ENCODE measurements around the gene AKAP13. TPM values are rescaled to one million over a fixed set of nuclear protein-coding genes. Genes with fewer than 3 reads are reported as not detected.

The AKAP13 gene
- total and polyA plus RNA-seq, 2 of the 13 experiments (the other 11 are each of a cell fraction or from before 2014, with no cell fraction given), result 6.7 to 27.1 TPM

- Histone ChIP-seq H3K9ac (ENCODE audit: insufficient read depth, low read depth, low read length) (no peak overlapping the region), H3K79me2 (ENCODE audit: insufficient read depth, low read length) (no peaks in the 10 kb centered on the region), H3K27me3 (ENCODE audit: control insufficient read depth in 1 of 2, insufficient read depth in 2 of 2, low read length in 2 of 2) (no peaks in the 10 kb centered on the region), H3K9me3 (ENCODE audit: low read length) (no peaks in the 10 kb centered on the region), H4K20me1 (ENCODE audit: insufficient read depth, low read length) (no peaks in the 10 kb centered on the region), H2AFZ (ENCODE audit: low read length) (no peak overlapping the region), H3K4me3 (replicated peaks in 1 of 3; ENCODE audit: insufficient read depth in 1 of 3, low read depth in 2 of 3, low read length in 3 of 3) (no peak overlapping the region), H3K27ac (ENCODE audit: extremely low read length, insufficient read depth, low read length) (no peak overlapping the region), H3K36me3 (replicated peaks in 1 of 2; ENCODE audit: control insufficient read depth in 1 of 2, insufficient read depth in 2 of 2, low read length in 2 of 2) (no peaks in the 10 kb centered on the region), H3K4me2 (ENCODE audit: low read depth, low read length) (no peak overlapping the region), H3K4me1 (ENCODE audit: insufficient read depth, low read length) (peaks cover 2% of the 10 kb centered on the region)
- no peak for TF ChIP-seq ZNF546 (CRISPR knock-in tag; conservative IDR thresholded peaks at IDR 0.05)
- POLR2A ChIA-PET, result no interaction called here
- CTCF ChIA-PET (ENCODE audit: low intra/inter-chr PET ratio, low total read pairs), result no interaction called here
- 68% methylated on average over 4 of the region's 4 CpGs for WGBS (ENCODE audit: low lambda C conversion rate)
- in situ Hi-C loops (cut with HindIII; ENCODE audit: extremely low pct_ligation_motif_present, low pct_unique_long_range_greater_than_20kb), result no loop called here
- no TSS peak for BruUV-seq (replicated peaks)
- DNase-seq (ENCODE audit: low spot score), result no peak
- no peak for FAIRE-seq
- intact Hi-C loops (cut with micrococcal nuclease; ENCODE audit: unreplicated experiment), result no loop called here
- no peak for ATAC-seq
Measured at GRCh38 chr15:85354948-85355347, 25.5 kb upstream of the AKAP13 start.

DNA sequence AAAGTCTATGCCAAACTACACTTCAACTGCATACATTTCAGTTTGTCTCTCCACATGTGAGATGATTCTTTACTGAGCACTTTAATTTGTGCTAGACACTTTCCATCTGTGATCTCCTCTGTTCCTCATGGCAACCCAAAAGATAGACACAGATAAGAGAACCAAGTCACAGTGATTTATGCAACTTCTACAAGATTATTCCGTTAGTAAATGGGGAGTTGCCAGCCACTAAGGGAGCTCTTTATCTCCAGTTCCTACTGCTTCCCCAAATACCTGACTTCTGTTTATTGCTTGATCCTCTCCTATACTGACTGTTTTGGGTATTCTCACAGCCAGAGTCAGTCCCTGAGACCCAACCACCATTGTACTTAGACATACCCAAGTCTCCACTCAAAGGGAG is 24.1 kb upstream of the AKAP13 start:
- Histone ChIP-seq H3K9me3 (ENCODE audit: low read length) (no peaks in the 10 kb centered on the region), H3K9ac (ENCODE audit: insufficient read depth, low read depth, low read length) (no peak overlapping the region), H3K36me3 (replicated peaks in 1 of 2; ENCODE audit: control insufficient read depth in 1 of 2, insufficient read depth in 2 of 2, low read length in 2 of 2) (no peaks in the 10 kb centered on the region), H3K4me1 (ENCODE audit: insufficient read depth, low read length) (no peaks in the 10 kb centered on the region), H3K4me2 (ENCODE audit: low read depth, low read length) (no peak overlapping the region), H4K20me1 (ENCODE audit: insufficient read depth, low read length) (no peaks in the 10 kb centered on the region), H3K79me2 (ENCODE audit: insufficient read depth, low read length) (no peaks in the 10 kb centered on the region), H3K4me3 (replicated peaks in 1 of 3; ENCODE audit: insufficient read depth in 1 of 3, low read depth in 2 of 3, low read length in 3 of 3) (no peak overlapping the region), H3K27ac (ENCODE audit: extremely low read length, insufficient read depth, low read length) (no peak overlapping the region), H3K27me3 (ENCODE audit: control insufficient read depth in 1 of 2, insufficient read depth in 2 of 2, low read length in 2 of 2) (no peaks in the 10 kb centered on the region; a peak in 1 of 5 replicates), H2AFZ (ENCODE audit: low read length) (no peak overlapping the region)
- no peak for FAIRE-seq
- BruUV-seq (replicated peaks), result no TSS peak
- ChIA-PET POLR2A (no interaction called here), CTCF (ENCODE audit: low intra/inter-chr PET ratio, low total read pairs) (no interaction called here)
- intact Hi-C loops (cut with micrococcal nuclease; ENCODE audit: unreplicated experiment), result no loop called here
- ATAC-seq, result no peak
- TF ChIP-seq RARG (CRISPR knock-in tag; IDR thresholded peaks at IDR 0.05; ENCODE audit: low read depth) (no peak), ZNF512 (CRISPR knock-in tag; IDR thresholded peaks at IDR 0.05) (no peak), PAX8 (CRISPR knock-in tag; IDR thresholded peaks at IDR 0.05; ENCODE audit: borderline replicate concordance) (no peak)
- WGBS (ENCODE audit: low lambda C conversion rate), result 36% methylated on average over 1 of the region's 1 CpG
- no peak for DNase-seq (ENCODE audit: low spot score)
- in situ Hi-C loops (cut with HindIII; ENCODE audit: extremely low pct_ligation_motif_present, low pct_unique_long_range_greater_than_20kb), result no loop called here
